HEK293 (cell line): ENCODE measurements around the gene KCNQ4.
A peak's percentile ranks its signal among the peaks of the same experiment; 100 is the strongest.

Experiments
- CTCF ChIA-PET: fragments of 350-600 bp; formaldehyde crosslinking; extraction: SDS; loops from one replicate; lab custom pipeline; 2021; ENCODE audit warnings: antibody characterized with exemption; lab: Yijun Ruan, JAX
- POLR2A ChIA-PET: fragments of 300-600 bp; formaldehyde crosslinking; extraction: SDS; loops from one replicate; lab custom pipeline; 2020; ENCODE audit warnings: antibody characterized with exemption, inconsistent platforms; lab: Yijun Ruan, JAX
- H3K27ac ChIP-seq: fragments of 200-500 bp; sonication (Bioruptor generic); 2 replicates; pipeline ENCODE4 v1.5.1; 2014; ENCODE audit warnings: low read depth, low read length, control low read depth, inconsistent platforms; ENCODE audit errors: extremely low read depth
- H3K36me3 ChIP-seq, 2 experiments: fragments of 200-500 bp in 1 of 2; sonication (Bioruptor generic) in 1 of 2; 1 replicate in 1 of 2; 2 replicates in 1 of 2; pipeline ENCODE4 v1.5.1; 2014 to 2017; ENCODE audit warnings: inconsistent platforms in 2 of 2, low read length in 2 of 2; ENCODE audit not compliant: control insufficient read depth in 2 of 2, insufficient read depth in 1 of 2
- H3K4me1 ChIP-seq: fragments of 200-500 bp; sonication (Bioruptor generic); 2 replicates; pipeline ENCODE4 v1.5.1; 2014; ENCODE audit warnings: mild to moderate bottlenecking, low read length, inconsistent platforms; ENCODE audit not compliant: control insufficient read depth, insufficient read depth
- H3K4me3 ChIP-seq: 2 replicates; pipeline ENCODE4 v1.5.1; 2011; ENCODE audit warnings: low read depth, mild to moderate bottlenecking, control low read depth, low read length, moderate library complexity
- H3K9me3 ChIP-seq: fragments of 200-500 bp; sonication (Bioruptor generic); 2 replicates; pipeline ENCODE4 v1.5.1; 2014; ENCODE audit warnings: low read depth, low read length, inconsistent platforms; ENCODE audit not compliant: control insufficient read depth, insufficient read depth
- ELK4 ChIP-seq: IDR thresholded peaks from 2 replicates; pipeline ENCODE4 v1.6.1; 2011; ENCODE audit warnings: mild to moderate bottlenecking, low read depth, low read length, borderline replicate concordance
- KLF16 ChIP-seq: fragments of 450-650 bp; formaldehyde crosslinking; IDR thresholded peaks from 2 replicates; pipeline ENCODE4 v1.5.1; 2017; ENCODE audit warnings: missing biosample characterization, missing genetic modification characterization
- REST ChIP-seq: fragments of 450-650 bp; formaldehyde crosslinking; IDR thresholded peaks from 2 replicates; pipeline ENCODE4 v1.5.1; 2016; ENCODE audit warnings: missing biosample characterization, missing genetic modification characterization
- SETDB1 ChIP-seq: IDR thresholded peaks from one replicate; pipeline ENCODE4 v1.6.1; 2017; ENCODE audit warnings: mild to moderate bottlenecking, low read length, moderate library complexity, mixed read lengths; ENCODE audit not compliant: insufficient read length
- SP3 ChIP-seq: fragments of 450-650 bp; formaldehyde crosslinking; IDR thresholded peaks from 2 replicates; pipeline ENCODE4 v1.5.1; 2016; ENCODE audit warnings: missing biosample characterization, missing genetic modification characterization
- ZBTB7A ChIP-seq: fragments of 450-650 bp; formaldehyde crosslinking; IDR thresholded peaks from 2 replicates; pipeline ENCODE4 v1.5.1; 2016; ENCODE audit warnings: low read depth, missing biosample characterization, missing genetic modification characterization
- ZNF202 ChIP-seq: fragments of 450-650 bp; formaldehyde crosslinking; IDR thresholded peaks from 2 replicates; pipeline ENCODE4 v1.5.1; 2016; ENCODE audit warnings: missing biosample characterization, missing genetic modification characterization, borderline replicate concordance
- ZNF26 ChIP-seq: fragments of 450-650 bp; formaldehyde crosslinking; IDR thresholded peaks from 2 replicates; pipeline ENCODE4 v1.5.1; 2016; ENCODE audit warnings: missing biosample characterization, missing genetic modification characterization
- ZNF324 ChIP-seq: fragments of 450-650 bp; formaldehyde crosslinking; IDR thresholded peaks from 2 replicates; pipeline ENCODE4 v1.5.1; 2016; ENCODE audit warnings: missing biosample characterization, missing genetic modification characterization
- ZNF449 ChIP-seq: fragments of 450-650 bp; formaldehyde crosslinking; IDR thresholded peaks from 2 replicates; pipeline ENCODE4 v1.5.1; 2017; ENCODE audit warnings: missing biosample characterization, mild to moderate bottlenecking, missing genetic modification characterization, moderate library complexity
- ZNF571 ChIP-seq: fragments of 450-650 bp; formaldehyde crosslinking; IDR thresholded peaks from 2 replicates; pipeline ENCODE4 v1.5.0; 2017; ENCODE audit warnings: missing biosample characterization, missing genetic modification characterization
- ZNF580 ChIP-seq: fragments of 450-650 bp; formaldehyde crosslinking; IDR thresholded peaks from 2 replicates; pipeline ENCODE4 v1.5.1; 2016; ENCODE audit warnings: missing biosample characterization, missing genetic modification characterization
- ZSCAN23 ChIP-seq: fragments of 450-650 bp; formaldehyde crosslinking; IDR thresholded peaks from 2 replicates; pipeline ENCODE4 v1.5.1; 2016; ENCODE audit warnings: missing biosample characterization, missing genetic modification characterization
- ZSCAN4 ChIP-seq: fragments of 450-650 bp; formaldehyde crosslinking; IDR thresholded peaks from 2 replicates; pipeline ENCODE4 v1.5.1; 2017; ENCODE audit warnings: missing biosample characterization, missing genetic modification characterization

The KCNQ4 gene

GRCh38 chr1:40842207-40842606, 58.6 kb downstream of the KCNQ4 start:
- CTCF ChIA-PET, result interaction anchor here (1.1 to 1.4 kb wide), 2 partner anchors 111 to 310 kb away, joined by 5 read pairs; no protein-coding TSS in a partner anchor
- Histone ChIP-seq H3K9me3 (no peaks in the 10 kb centered on the region), H3K27ac (no peak overlapping the region)
- TF ChIP-seq SP3 (tag by site-specific recombination) (no peak), ZSCAN23 (tag by site-specific recombination) (no peak), ZNF324 (tag by site-specific recombination) (no peak), KLF16 (no peak), ZNF571 (no peak), ZNF449 (tag by site-specific recombination) (no peak), ZSCAN4 (no peak), ZBTB7A (tag by site-specific recombination) (no peak), ZNF580 (tag by site-specific recombination) (no peak), REST (tag by site-specific recombination) (no peak), ZNF26 (tag by site-specific recombination) (no peak), ELK4 (no peak)
- TF ChIP-seq, all 188 proteins: peak for 0
- no peak overlapping the region for H3K4me3 ChIP-seq
- H3K4me1 ChIP-seq, result no peaks in the 10 kb centered on the region
- H3K36me3 ChIP-seq, result no peaks in the 10 kb centered on the region
- POLR2A ChIA-PET, result no interaction called here

GRCh38 chr1:40842691-40843090, 59.1 kb downstream of the KCNQ4 start:
- Histone ChIP-seq H3K27ac (no peak overlapping the region), H3K36me3 (no peaks in the 10 kb centered on the region)
- CTCF ChIA-PET, result interaction anchor here (1.1 kb wide), 1 partner anchor 110 kb away, joined by 5 read pairs; no protein-coding TSS in a partner anchor
- TF ChIP-seq SETDB1 (peak; percentile 57), ZNF202 (tag by site-specific recombination) (no peak)
- TF ChIP-seq, all 188 proteins: peak for 1
- Histone ChIP-seq H3K9me3 (no peaks in the 10 kb centered on the region), H3K4me1 (no peaks in the 10 kb centered on the region), H3K4me3 (no peak overlapping the region)
- POLR2A ChIA-PET, result no interaction called here
